ENCODE data around the gene SLC6A6. TPM values are rescaled to one million over a fixed set of nuclear protein-coding genes. Genes with fewer than 3 reads are reported as not detected.

The SLC6A6 gene
- total RNA-seq, 1 experiment from 2014 or later, result 72.6 TPM

- Histone ChIP-seq H2BK15ac (ENCODE audit: low read depth, low read length) (no peak overlapping the region), H2BK5ac (ENCODE audit: insufficient read length, low read length) (no peak overlapping the region), H3K18ac (ENCODE audit: insufficient read length, low read depth, low read length) (no peak overlapping the region), H4K91ac (ENCODE audit: insufficient read length, low read depth, low read length) (no peak overlapping the region), H2BK120ac (ENCODE audit: low read depth, low read length, poor library complexity, severe bottlenecking) (no peak overlapping the region), H4K20me1 (ENCODE audit: control insufficient read depth, insufficient read depth, insufficient read length) (no peaks in the 10 kb centered on the region), H3T11ph (ENCODE audit: low read length) (no peak overlapping the region), H3K9ac (ENCODE audit: extremely low read depth, insufficient read length, low read length) (peak overlapping the region; percentile 90), H3K56ac (ENCODE audit: insufficient read length, low read depth, low read length) (no peak overlapping the region), H2AFZ (ENCODE audit: low read length) (no peak overlapping the region), H3K27ac (ENCODE audit: insufficient read length, low read depth, low read length) (no peak overlapping the region), H3K4ac (ENCODE audit: low read depth, low read length) (no peak overlapping the region), H3K79me1 (ENCODE audit: insufficient read depth, low read depth, low read length, poor library complexity, severe bottlenecking) (peaks cover 12% of the 10 kb centered on the region), H3K14ac (ENCODE audit: insufficient read depth, low read length) (peak overlapping the region; percentile 60; the same call in 1 of the 2 replicates), H3K27me3 (ENCODE audit: insufficient read depth, low read length) (no peaks in the 10 kb centered on the region), H3K9me3 (ENCODE audit: control insufficient read depth, low read depth, low read length) (no peaks in the 10 kb centered on the region), H3K79me2 (ENCODE audit: insufficient read depth, low read length) (peaks cover 36% of the 10 kb centered on the region; the same call in 1 of the 2 replicates), H3K4me1 (ENCODE audit: insufficient read depth, low read length) (peaks cover 4% of the 10 kb centered on the region; the same call in 1 of the 2 replicates), H3K23ac (ENCODE audit: insufficient read length, low read depth, low read length) (no peak overlapping the region), H3K23me2 (ENCODE audit: insufficient read length, low read depth, low read length, poor library complexity, severe bottlenecking) (peaks cover 11% of the 10 kb centered on the region), H4K8ac (replicated peaks; ENCODE audit: insufficient read length, low read depth, low read length) (no peak overlapping the region), H2BK20ac (ENCODE audit: low read depth, low read length, poor library complexity, severe bottlenecking) (no peak overlapping the region), H3K4me2 (ENCODE audit: insufficient read depth, insufficient read length, low read length) (peak overlapping the region; percentile 83), H2BK12ac (ENCODE audit: insufficient read length, low read depth, low read length) (no peak overlapping the region), H4K5ac (ENCODE audit: insufficient read length, low read depth, low read length) (no peak overlapping the region), H2AK5ac (ENCODE audit: insufficient read length, low read length) (no peak overlapping the region)
- Mint-ChIP-seq H3K4me1 (peaks cover 32 to 42% of the 10 kb centered on the region in 2 experiments), H3K4me3 (peak overlapping the region; percentile 95 to 100), H3K27me3 (ENCODE audit: low read depth) (peaks cover 10% of the 10 kb centered on the region; the same call in 1 of the 2 replicates), H3K27ac (no peak overlapping the region; a peak in 1 of 7 replicates), H3K9me3 (peaks cover 0 to 4% of the 10 kb centered on the region in 2 experiments; a peak in 1 of 5 replicates), H3K36me3 (ENCODE audit: insufficient read depth in 1 of 3, low read depth in 3 of 3) (peaks cover 10 to 18% (median 15%) of the 10 kb centered on the region in 3 experiments)
- no peak for DNase-seq
- no CpG with 5 or more reads among the region's 12 CpGs for WGBS (ENCODE audit: extremely low coverage, insufficient read length, low lambda C conversion rate)
- no peak for TF ChIP-seq CTCF (conservative IDR thresholded peaks at IDR 0.05)
Observed at GRCh38 chr3:14403619-14404155, 1.3 kb downstream of the SLC6A6 start.

Data from H9 (cell line).